ENCODE results near the gene UBL4B.

DNA sequence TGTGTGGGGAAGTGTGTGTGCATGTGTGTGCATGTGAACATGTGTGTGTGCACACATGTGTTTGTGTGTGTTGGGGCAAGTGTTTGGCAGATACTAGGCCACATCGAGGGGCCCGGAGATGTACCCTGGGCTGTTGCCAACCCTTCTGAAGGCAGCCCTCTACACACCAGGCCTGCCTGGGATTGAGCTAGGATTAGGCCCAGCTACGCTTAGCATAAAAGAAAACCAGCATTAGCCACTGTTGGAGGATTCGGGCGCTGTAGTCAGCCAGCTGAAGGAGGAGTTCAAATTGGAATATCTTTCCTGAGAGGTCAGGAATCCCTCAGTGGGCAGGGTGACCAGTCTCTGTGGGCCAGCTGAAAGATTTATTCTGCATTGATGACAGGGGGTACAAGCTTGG is 31.2 kb upstream of the UBL4B start:
- TF ChIP-seq, protein P1, sequence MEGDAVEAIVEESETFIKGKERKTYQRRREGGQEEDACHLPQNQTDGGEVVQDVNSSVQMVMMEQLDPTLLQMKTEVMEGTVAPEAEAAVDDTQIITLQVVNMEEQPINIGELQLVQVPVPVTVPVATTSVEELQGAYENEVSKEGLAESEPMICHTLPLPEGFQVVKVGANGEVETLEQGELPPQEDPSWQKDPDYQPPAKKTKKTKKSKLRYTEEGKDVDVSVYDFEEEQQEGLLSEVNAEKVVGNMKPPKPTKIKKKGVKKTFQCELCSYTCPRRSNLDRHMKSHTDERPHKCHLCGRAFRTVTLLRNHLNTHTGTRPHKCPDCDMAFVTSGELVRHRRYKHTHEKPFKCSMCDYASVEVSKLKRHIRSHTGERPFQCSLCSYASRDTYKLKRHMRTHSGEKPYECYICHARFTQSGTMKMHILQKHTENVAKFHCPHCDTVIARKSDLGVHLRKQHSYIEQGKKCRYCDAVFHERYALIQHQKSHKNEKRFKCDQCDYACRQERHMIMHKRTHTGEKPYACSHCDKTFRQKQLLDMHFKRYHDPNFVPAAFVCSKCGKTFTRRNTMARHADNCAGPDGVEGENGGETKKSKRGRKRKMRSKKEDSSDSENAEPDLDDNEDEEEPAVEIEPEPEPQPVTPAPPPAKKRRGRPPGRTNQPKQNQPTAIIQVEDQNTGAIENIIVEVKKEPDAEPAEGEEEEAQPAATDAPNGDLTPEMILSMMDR (IDR thresholded peaks at IDR 0.05): no peak
- TF ChIP-seq POLR2AphosphoS5 (IDR thresholded peaks at IDR 0.05) (no peak), POLR2A (IDR thresholded peaks at IDR 0.05) (no peak)

All from stomach (tissue), 4 donors.